SK-N-MC (cell line): ENCODE data around the gene TMPRSS4.

Experiments used
- EZH2 ChIP-seq: fragments of 200-600 bp; sonication (generic); IDR thresholded peaks from one replicate; pipeline ENCODE4 v1.6.1; 2017; ENCODE audit warnings: antibody characterized with exemption
- POLR2AphosphoS5 ChIP-seq: IDR thresholded peaks from 2 replicates; pipeline ENCODE4 v1.6.1; 2012; ENCODE audit warnings: mild to moderate bottlenecking, low read depth, low read length, borderline replicate concordance

- TF ChIP-seq EZH2 = no peak
- TF ChIP-seq POLR2AphosphoS5 = no peak
These were observed 2.1 kb downstream of the TMPRSS4 start for GRCh38 chr11:118078911-118079411.
